Gastroesophageal sphincter (tissue), 3 donors: ENCODE data around the gene TARS1.

Experiments
- CTCF ChIP-seq, 4 experiments: fragments of 200-600 bp in 2 of 4; fragments of 450-650 bp in 2 of 4; sonication (generic) in 1 of 4; IDR thresholded peaks; one replicate each; pipeline ENCODE4 v1.5.1; 2017 to 2019; ENCODE audit warnings: antibody characterized with exemption in 4 of 4, mild to moderate bottlenecking in 2 of 4, moderate library complexity in 2 of 4
- EP300 ChIP-seq: sonication (generic); formaldehyde crosslinking; IDR thresholded peaks from one replicate; pipeline ENCODE4 v1.6.1; 2017; ENCODE audit warnings: antibody characterized with exemption, mild to moderate bottlenecking
- POLR2A ChIP-seq, 2 donors: fragments of 450-650 bp; IDR thresholded peaks; one replicate each; pipeline ENCODE4 v1.6.1; 2017; ENCODE audit warnings: antibody characterized with exemption in 2 of 2, mild to moderate bottlenecking in 2 of 2, moderate library complexity in 1 of 2
- POLR2AphosphoS5 ChIP-seq: sonication (generic); formaldehyde crosslinking; IDR thresholded peaks from one replicate; pipeline ENCODE4 v1.6.1; 2017; ENCODE audit warnings: antibody characterized with exemption

- TF ChIP-seq POLR2A (IDR thresholded peaks at IDR 0.05): no peak
- TF ChIP-seq CTCF (IDR thresholded peaks at IDR 0.05): no peak
- no peak for TF ChIP-seq POLR2AphosphoS5
- TF ChIP-seq EP300: no peak
Observed at GRCh38 chr5:33433303-33434240, 7.2 kb upstream of the TARS1 start.
